GM23248 (cell line): ENCODE measurements around the gene SNRPD2. TPM values are rescaled to one million over a fixed set of nuclear protein-coding genes. Genes with fewer than 3 reads are reported as not detected.
"Not testable (repeated sequence)": the region's sequence is repeated elsewhere in the genome, so short reads cannot be mapped to it uniquely, and the experiment has no call there.

Experiments
- DNase-seq: peaks from one replicate; pipeline ENCODE4 v3.0.0-alpha.2; 2015
- H2AFZ ChIP-seq: fragments of 200-600 bp; sonication (generic); 2 replicates; pipeline ENCODE4 v1.6.1; 2016; ENCODE audit warnings: antibody characterized with exemption
- H3F3A ChIP-seq: fragments of 200-600 bp; sonication (generic); 2 replicates; pipeline ENCODE4 v1.6.1; 2016; ENCODE audit warnings: mild to moderate bottlenecking, antibody characterized with exemption, mixed run types; ENCODE audit not compliant: insufficient read depth
- H3K27ac ChIP-seq: fragments of 200-600 bp; sonication (generic); 2 replicates; pipeline ENCODE4 v1.5.1; 2016; ENCODE audit warnings: mild to moderate bottlenecking
- H3K27me3 ChIP-seq: fragments of 200-600 bp; sonication (generic); replicated peaks from 2 replicates; pipeline ENCODE4 v1.6.1; 2016; ENCODE audit warnings: mild to moderate bottlenecking; ENCODE audit not compliant: insufficient read depth
- H3K36me3 ChIP-seq: fragments of 200-600 bp; sonication (generic); 2 replicates; pipeline ENCODE4 v1.6.1; 2016; ENCODE audit warnings: low read depth, mild to moderate bottlenecking
- H3K4me1 ChIP-seq: fragments of 200-600 bp; sonication (generic); 2 replicates; pipeline ENCODE4 v1.6.1; 2016; ENCODE audit warnings: mild to moderate bottlenecking; ENCODE audit not compliant: insufficient read depth
- H3K4me2 ChIP-seq: fragments of 200-600 bp; sonication (generic); one replicate; pipeline ENCODE4 v1.6.1; 2016; ENCODE audit warnings: mild to moderate bottlenecking; ENCODE audit not compliant: unreplicated experiment
- H3K4me3 ChIP-seq: fragments of 200-600 bp; sonication (generic); 2 replicates; pipeline ENCODE4 v1.5.1; 2016; ENCODE audit warnings: mild to moderate bottlenecking
- H3K79me2 ChIP-seq: fragments of 200-600 bp; sonication (generic); 2 replicates; pipeline ENCODE4 v1.6.1; 2016; ENCODE audit warnings: mild to moderate bottlenecking; ENCODE audit not compliant: insufficient read depth
- H3K9ac ChIP-seq: fragments of 200-600 bp; sonication (generic); 2 replicates; pipeline ENCODE4 v1.6.1; 2016; ENCODE audit warnings: mild to moderate bottlenecking
- H3K9me2 ChIP-seq: fragments of 200-600 bp; sonication (generic); 2 replicates; pipeline ENCODE4 v1.6.1; 2016; ENCODE audit warnings: mixed run types, mild to moderate bottlenecking, moderate library complexity; ENCODE audit not compliant: insufficient read depth
- H3K9me3 ChIP-seq: fragments of 200-600 bp; sonication (generic); one replicate; pipeline ENCODE4 v1.6.1; 2017; ENCODE audit warnings: low read depth
- H4K20me1 ChIP-seq: fragments of 200-600 bp; sonication (generic); 2 replicates; pipeline ENCODE4 v1.6.0; 2016; ENCODE audit not compliant: insufficient read depth
- EZH2 ChIP-seq: fragments of 200-600 bp; sonication (generic); IDR thresholded peaks from 2 replicates; pipeline ENCODE4 v1.6.1; 2018; ENCODE audit warnings: antibody characterized with exemption, mild to moderate bottlenecking; ENCODE audit not compliant: insufficient read depth, poor library complexity, severe bottlenecking
- EZH2phosphoT487 ChIP-seq: fragments of 200-600 bp; sonication (generic); IDR thresholded peaks from 2 replicates; pipeline ENCODE4 v1.6.1; 2018; ENCODE audit warnings: antibody characterized with exemption, moderate library complexity, mild to moderate bottlenecking, low read depth; ENCODE audit not compliant: insufficient read depth
- WGBS, 2 experiments: methylation state at CpG; one replicate each; pipeline ENCODE4 v1.1.6; 2015 to 2017; ENCODE audit warnings: low lambda C conversion rate in 2 of 2, low coverage in 1 of 2; ENCODE audit errors: missing lambda C conversion rate in 2 of 2; 5-methylcytosine and 5-hydroxymethylcytosine counted together
- in situ Hi-C: fragments of 300-500 bp; cut with MboI; formaldehyde crosslinking; loops from 2 replicates; pipeline ENCODE4 v1.15.0; 2020
- polyA plus RNA-seq: library from polyadenylated mRNA; unstranded; fragments of >200 nt; fragmentation: Nextera tagmentation; extraction: Ambion mirVana; gene quantifications from 2 replicates; pipeline ENCODE4 v1.2.1, GENCODE V29; 2016
- total RNA-seq: library from RNA; depleted of rRNA; stranded (reverse); fragments of >200 nt; shearing (Covaris generic); gene quantifications from 2 replicates; pipeline ENCODE4 v1.2.3, GENCODE V29; 2014

The SNRPD2 gene
- total and polyA plus RNA-seq, 2 experiments from 2014 or later: 129 to 544 TPM

- Histone ChIP-seq H3K9me2 (no peaks in the 10 kb centered on the region), H3K79me2 (peaks cover 35% of the 10 kb centered on the region), H3K4me2 (peak within 1 kb of the TSS; percentile 93), H3K4me1 (peaks cover 5% of the 10 kb centered on the region; the same call in 1 of the 2 replicates), H3K36me3 (peaks cover 10% of the 10 kb centered on the region; the same call in 1 of the 2 replicates), H4K20me1 (no peaks in the 10 kb centered on the region), H3F3A (no peaks in the 10 kb centered on the region), H3K9ac (peak within 1 kb of the TSS; percentile 95), H3K4me3 (peak within 1 kb of the TSS; percentile 86), H3K27me3 (no peaks in the 10 kb centered on the region), H2AFZ (peak within 1 kb of the TSS; percentile 92), H3K9me3 (no peaks in the 10 kb centered on the region), H3K27ac (peak within 1 kb of the TSS; percentile 89)
- in situ Hi-C loops: no loop called here
- peak; percentile 100 for DNase-seq
- TF ChIP-seq EZH2: no peak
- TF ChIP-seq EZH2phosphoT487: no peak
- WGBS, 2 experiments: 0 to 1% methylated on average over 55 to 69 of the region's 70 CpGs
Observed at GRCh38 chr19:45692187-45693105, 693 bp upstream of the SNRPD2 start, which contains the start of gene QPCTL. Gene QPCTL, plus strand, starts transcription at chr19:45692666. Its CDS starts 38 bp downstream, at chr19:45692704.

GRCh38 chr19:45687599-45687998 lies 4.2 kb downstream of the SNRPD2 start:
- Histone ChIP-seq H2AFZ (no peak overlapping the region), H3K79me2 (peaks cover 31% of the 10 kb centered on the region), H4K20me1 (no peaks in the 10 kb centered on the region), H3K4me2 (no peak overlapping the region), H3K9me2 (no peaks in the 10 kb centered on the region), H3K27ac (no peak overlapping the region), H3K4me3 (no peak overlapping the region), H3K36me3 (peaks cover 12% of the 10 kb centered on the region; the same call in 1 of the 2 replicates), H3K9me3 (no peaks in the 10 kb centered on the region), H3K9ac (no peak overlapping the region), H3F3A (0 out of 2 replicates have a peak, but pooled peaks cover 12% of the 10 kb centered on the region), H3K4me1 (peaks cover 5% of the 10 kb centered on the region; the same call in 1 of the 2 replicates), H3K27me3 (no peaks in the 10 kb centered on the region)
- TF ChIP-seq EZH2phosphoT487 (no peak), EZH2 (no peak)
- DNase-seq: no peak
- in situ Hi-C loops: no loop called here
- 84 to 85% methylated on average over 6 to 9 of the region's 9 CpGs for WGBS, 2 experiments

- H3K4me2 ChIP-seq, H2AFZ ChIP-seq, in situ Hi-C loops, H4K20me1 ChIP-seq, H3K9me3 ChIP-seq, H3K27me3 ChIP-seq, H3K9me2 ChIP-seq, DNase-seq, H3K27ac ChIP-seq, H3K4me1 ChIP-seq, H3K4me3 ChIP-seq, H3K9ac ChIP-seq: not testable (repeated sequence)
- 82 to 86% methylated on average over 9 to 11 of the region's 11 CpGs for WGBS, 2 experiments
- Histone ChIP-seq H3K36me3 (peaks cover 12% of the 10 kb centered on the region; the same call in 1 of the 2 replicates), H3F3A (peaks cover 17% of the 10 kb centered on the region; the same call in 1 of the 2 replicates), H3K79me2 (peaks cover 18% of the 10 kb centered on the region)
Observed at GRCh38 chr19:45685045-45685444, 6.7 kb downstream of the SNRPD2 start.

GRCh38 chr19:45682908-45683307 lies 8.8 kb downstream of the SNRPD2 start:
- TF ChIP-seq EZH2: no peak
- TF ChIP-seq EZH2phosphoT487: no peak
- DNase-seq: no peak
- H3K27ac ChIP-seq: no peak overlapping the region
- H3K36me3 ChIP-seq: peaks cover 7% of the 10 kb centered on the region; the same call in 1 of the 2 replicates
- H3K9ac ChIP-seq: no peak overlapping the region
- no peaks in the 10 kb centered on the region for H3K9me2 ChIP-seq
- H3K4me3 ChIP-seq: no peak overlapping the region
- H3K4me2 ChIP-seq: no peak overlapping the region
- in situ Hi-C loops: no loop called here
- peaks cover 17% of the 10 kb centered on the region; the same call in 1 of the 2 replicates for H3F3A ChIP-seq
- H4K20me1 ChIP-seq: no peaks in the 10 kb centered on the region
- H3K4me1 ChIP-seq: peaks cover under 1% of the 10 kb centered on the region; the same call in 1 of the 2 replicates
- H2AFZ ChIP-seq: no peak overlapping the region
- H3K79me2 ChIP-seq: no peaks in the 10 kb centered on the region
- 41 to 53% methylated on average over 5 of the region's 5 CpGs for WGBS, 2 experiments
- no peaks in the 10 kb centered on the region for H3K27me3 ChIP-seq
- no peaks in the 10 kb centered on the region for H3K9me3 ChIP-seq
